HG03520 (cell line): Measurements from ENCODE around the gene WWP2.

Experiments used
- ATAC-seq: cut with Tn5 transposase; IDR thresholded peaks from one replicate; pipeline ENCODE4 v1.9.1; 2021; ENCODE audit warnings: mild to moderate bottlenecking, moderate library complexity; ENCODE audit not compliant: unreplicated experiment

The WWP2 gene

GRCh38 chr16:69924041-69924775 lies 162.1 kb downstream of the WWP2 start:
- no peak for ATAC-seq

- no peak for ATAC-seq
Measured at GRCh38 chr16:69924777-69925191, 162.7 kb downstream of the WWP2 start.

- ATAC-seq: no peak
Measured at GRCh38 chr16:69925311-69925710, 163.2 kb downstream of the WWP2 start.

- ATAC-seq: no peak
Measured at GRCh38 chr16:69926241-69926640, 164.1 kb downstream of the WWP2 start.

- no peak for ATAC-seq
Measured at GRCh38 chr16:69927056-69927757, 165.1 kb downstream of the WWP2 start.

- no peak for ATAC-seq
Measured at GRCh38 chr16:69928856-69929400, 166.8 kb downstream of the WWP2 start.

DNA sequence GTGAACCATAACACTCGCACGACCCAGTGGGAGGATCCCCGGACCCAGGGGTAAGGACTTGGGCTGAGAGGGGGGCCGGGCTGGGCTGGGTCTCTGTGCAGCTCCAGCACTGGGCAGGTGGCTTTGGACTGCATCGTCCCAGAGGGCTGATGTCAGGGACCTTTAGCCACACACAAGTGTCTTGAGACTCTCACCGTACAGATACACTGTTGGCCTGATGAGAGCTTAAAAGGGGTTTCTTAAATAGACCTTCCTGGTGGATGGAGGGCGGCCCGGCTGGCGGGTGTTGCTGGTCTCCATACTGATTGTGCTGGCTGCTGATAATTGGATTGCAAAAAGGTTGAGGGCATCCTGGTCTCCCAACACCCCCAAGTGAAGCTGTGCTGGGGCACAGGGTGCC lies 167.3 kb downstream of the WWP2 start:
- no peak for ATAC-seq

DNA sequence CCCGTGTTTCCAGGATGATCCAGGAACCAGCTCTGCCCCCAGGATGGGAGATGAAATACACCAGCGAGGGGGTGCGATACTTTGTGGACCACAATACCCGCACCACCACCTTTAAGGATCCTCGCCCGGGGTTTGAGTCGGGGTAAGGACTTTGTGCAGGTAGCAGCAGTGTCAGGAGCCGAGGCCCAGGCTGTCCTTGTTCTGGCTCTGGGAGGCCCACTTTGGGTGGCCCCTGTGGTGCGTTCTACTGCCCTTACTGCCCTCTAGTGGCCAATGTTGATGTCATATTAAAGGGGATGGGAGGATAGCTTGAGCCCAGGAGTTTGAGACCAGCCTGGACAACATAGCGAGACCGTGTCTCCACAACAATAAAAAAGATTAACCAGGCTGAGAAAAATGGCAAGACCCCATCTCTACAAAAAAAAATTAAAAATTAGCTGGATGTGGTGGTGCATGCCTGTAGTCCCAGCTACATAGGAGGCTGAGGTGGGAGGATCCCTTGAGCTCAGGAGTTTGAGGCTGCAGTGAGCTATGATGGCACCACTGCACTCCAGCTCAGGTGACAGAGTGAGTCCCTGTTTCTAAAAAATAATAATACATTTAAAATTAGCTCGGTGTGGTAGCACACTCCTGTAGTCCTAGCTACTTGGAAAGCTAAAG lies 168.1 kb downstream of the WWP2 start:
- no peak for ATAC-seq

GRCh38 chr16:69931631-69932030 lies 169.5 kb downstream of the WWP2 start:
- no peak for ATAC-seq

DNA sequence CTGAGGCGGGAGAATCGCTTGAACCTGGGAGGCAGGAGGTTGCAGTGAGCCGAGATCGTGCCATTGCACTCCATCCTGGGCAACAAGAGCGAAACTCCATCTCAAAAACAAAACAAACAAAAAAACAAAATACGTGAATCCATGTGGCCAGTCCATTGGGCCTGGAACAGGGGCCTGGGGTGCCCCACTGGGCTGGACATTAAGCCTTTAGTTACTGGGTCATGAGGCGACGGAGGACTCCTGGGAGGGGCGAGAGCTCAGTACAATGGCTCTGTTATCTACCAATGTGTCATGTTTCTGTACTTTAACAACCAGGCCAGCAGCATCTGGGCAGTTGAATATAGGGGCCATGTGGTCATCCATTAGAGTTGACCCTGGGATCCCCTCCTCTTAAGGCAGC lies 170.1 kb downstream of the WWP2 start:
- no peak for ATAC-seq

DNA sequence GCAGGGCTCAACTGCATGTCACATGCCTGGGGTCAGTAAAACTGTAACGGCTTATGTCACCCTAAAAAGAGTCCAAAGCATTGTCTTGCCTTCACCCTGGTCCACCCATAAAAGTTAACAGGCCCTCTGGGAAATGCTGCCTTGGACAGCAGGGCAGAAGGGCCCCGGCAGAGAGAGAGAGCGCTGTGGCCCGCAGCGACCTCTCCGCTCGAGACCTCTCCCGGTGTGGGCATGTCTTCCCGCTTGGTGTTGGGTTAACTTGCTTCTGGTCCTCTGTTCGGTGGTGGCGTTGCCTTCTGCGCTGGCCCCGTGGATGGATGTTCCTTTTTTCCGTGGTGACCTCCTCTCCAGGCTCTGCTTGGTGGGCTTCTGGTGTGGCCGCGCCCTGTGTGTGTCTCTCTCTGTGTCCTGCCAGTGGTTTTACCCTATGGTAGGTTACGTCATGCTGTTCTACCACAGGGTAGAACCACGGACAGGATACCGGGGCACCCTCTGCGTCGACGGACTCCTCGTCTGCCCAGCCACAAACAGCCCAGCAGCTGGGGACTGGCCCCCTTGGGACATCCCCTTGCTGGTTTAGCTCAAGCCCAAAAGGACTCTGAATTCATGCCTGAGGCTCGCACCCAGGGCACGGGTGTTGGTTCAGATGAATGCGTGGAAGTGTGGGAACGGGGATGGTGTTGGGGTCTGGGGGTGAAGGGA lies 170.7 kb downstream of the WWP2 start:
- no peak for ATAC-seq

- ATAC-seq: no peak
Measured at GRCh38 chr16:69934044-69934443, 171.9 kb downstream of the WWP2 start.

- ATAC-seq: no peak
Measured at GRCh38 chr16:69934751-69935150, 172.6 kb downstream of the WWP2 start.

- ATAC-seq: no peak
Measured at GRCh38 chr16:69935278-69935711, 173.2 kb downstream of the WWP2 start.

DNA sequence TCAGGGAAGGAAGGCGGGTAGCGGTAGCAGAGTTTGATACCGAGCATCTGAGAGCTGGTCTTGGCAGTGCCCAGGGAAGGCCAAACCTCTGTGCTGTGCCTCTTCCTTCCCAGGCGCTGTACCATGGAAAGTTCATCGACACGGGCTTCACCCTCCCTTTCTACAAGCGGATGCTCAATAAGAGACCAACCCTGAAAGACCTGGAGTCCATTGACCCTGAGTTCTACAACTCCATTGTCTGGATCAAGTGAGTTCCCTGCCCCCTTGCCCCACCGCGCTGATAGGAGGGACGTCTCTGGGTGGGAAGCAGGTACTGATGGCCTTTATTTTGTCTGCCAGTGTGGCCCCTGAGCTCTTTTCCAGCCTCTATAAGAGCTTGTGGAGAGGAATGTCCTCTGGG lies 173.6 kb downstream of the WWP2 start:
- ATAC-seq: no peak

DNA sequence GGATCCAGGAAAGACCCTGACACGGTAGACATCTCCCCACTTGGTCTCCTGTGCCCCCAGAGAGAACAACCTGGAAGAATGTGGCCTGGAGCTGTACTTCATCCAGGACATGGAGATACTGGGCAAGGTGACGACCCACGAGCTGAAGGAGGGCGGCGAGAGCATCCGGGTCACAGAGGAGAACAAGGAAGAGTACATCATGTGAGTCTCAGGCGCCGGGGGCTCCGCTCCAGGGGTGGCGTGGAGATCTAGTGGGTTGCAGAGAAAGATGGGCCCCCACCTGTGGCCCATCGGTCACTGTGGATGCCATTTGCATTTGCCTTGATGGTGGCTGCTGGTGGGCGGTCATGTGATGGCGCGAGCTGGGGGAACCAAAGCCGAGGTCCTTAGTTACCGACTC lies 174.1 kb downstream of the WWP2 start:
- ATAC-seq: no peak

DNA sequence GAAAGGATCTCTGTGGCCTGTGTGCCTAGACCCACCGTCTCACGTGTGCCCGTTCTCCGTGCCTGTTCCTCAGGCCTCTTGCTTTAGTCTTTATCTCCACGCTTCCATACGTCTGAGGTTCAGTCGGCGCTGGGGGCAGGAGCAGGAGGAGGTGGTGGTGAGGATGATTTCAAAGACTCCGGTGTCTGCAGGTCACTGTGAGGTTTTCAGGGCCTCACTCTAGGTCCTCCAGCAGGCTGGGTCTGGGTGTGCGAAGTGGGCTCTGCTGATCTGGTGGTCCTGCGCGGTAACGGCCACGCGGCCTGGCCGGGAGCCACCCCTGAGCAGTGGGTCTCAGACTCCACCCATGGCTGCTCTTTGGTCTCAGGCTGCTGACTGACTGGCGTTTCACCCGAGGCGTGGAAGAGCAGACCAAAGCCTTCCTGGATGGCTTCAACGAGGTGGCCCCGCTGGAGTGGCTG lies 174.6 kb downstream of the WWP2 start:
- ATAC-seq: no peak

DNA sequence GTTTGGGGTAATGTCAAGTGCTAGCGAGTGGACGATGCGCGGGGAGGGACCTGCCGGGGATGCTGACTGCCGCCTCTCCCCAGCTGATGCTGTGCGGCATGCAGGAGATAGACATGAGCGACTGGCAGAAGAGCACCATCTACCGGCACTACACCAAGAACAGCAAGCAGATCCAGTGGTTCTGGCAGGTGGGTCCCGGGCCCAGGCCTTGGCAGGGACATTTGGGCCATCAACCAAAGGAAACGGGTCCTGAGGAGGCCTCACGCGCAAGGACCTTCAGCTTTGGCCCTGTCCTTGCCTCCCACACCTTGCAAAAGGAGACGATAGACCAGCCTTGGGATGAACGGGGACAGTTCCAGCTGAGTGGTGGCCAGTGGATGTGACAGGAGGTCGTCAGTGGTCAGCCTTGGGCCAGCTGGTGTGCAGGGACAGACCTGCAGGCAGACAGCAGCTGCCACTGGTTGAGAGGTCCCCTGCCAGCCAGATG lies 175.4 kb downstream of the WWP2 start:
- no peak for ATAC-seq

DNA sequence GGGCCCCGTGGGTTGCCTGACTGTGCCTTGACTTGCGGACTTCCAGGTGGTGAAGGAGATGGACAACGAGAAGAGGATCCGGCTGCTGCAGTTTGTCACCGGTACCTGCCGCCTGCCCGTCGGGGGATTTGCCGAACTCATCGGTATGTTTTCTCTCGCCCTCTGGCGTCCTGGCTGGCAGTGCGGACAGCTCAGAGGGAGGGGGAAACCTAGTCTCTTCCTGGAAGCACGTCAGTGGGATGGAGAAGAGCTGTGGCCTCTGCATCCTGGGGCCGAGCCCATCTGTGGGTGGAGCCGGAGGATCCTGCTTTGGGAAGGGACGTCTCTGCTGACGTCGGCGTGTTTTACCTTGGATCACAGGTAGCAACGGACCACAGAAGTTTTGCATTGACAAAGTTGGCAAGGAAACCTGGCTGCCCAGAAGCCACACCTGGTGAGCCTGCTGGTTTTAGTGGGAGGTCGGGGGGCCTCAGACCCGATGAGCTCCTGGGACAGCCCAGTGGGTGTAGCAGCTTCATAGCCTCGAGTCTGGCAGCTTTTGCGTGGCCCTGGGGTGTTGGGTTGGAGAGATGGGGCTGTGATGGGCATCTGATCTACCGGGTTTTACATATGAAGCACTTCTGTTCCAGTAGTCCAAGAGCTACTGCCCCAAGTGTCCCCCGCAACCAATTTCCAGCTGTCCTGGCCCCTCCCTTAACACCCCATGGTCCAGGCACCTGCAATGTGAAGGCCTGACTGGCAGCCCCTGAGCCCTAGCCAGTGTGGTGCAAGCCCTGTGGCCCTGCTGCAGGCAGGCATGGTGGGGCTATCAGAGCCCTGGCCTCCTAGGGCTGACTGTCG lies 177.1 kb downstream of the WWP2 start:
- ATAC-seq: no peak
